22Rv1 (cell line): ENCODE results near the gene GOPC.
"Not testable (repeated sequence)": the region's sequence is repeated elsewhere in the genome, so short reads cannot be mapped to it uniquely, and the experiment has no call there.

ENCODE experiments used
- H3K27ac ChIP-seq: fragments of 450-650 bp; 2 replicates; pipeline ENCODE4 v1.5.1; 2017
- ZFX ChIP-seq: fragments of 450-650 bp; IDR thresholded peaks from 2 replicates; pipeline ENCODE4 v1.6.1; 2017; ENCODE audit warnings: antibody characterized with exemption, borderline replicate concordance
- TF ChIP-seq, protein P1 (sequence below): fragments of 450-650 bp; IDR thresholded peaks from 2 replicates; pipeline ENCODE4 v1.5.1; 2017; ENCODE audit warnings: mild to moderate bottlenecking

The GOPC gene

GRCh38 chr6:117521791-117522502 is 80.4 kb downstream of the GOPC start:
- no peak overlapping the region for H3K27ac ChIP-seq
- TF ChIP-seq, protein P1, sequence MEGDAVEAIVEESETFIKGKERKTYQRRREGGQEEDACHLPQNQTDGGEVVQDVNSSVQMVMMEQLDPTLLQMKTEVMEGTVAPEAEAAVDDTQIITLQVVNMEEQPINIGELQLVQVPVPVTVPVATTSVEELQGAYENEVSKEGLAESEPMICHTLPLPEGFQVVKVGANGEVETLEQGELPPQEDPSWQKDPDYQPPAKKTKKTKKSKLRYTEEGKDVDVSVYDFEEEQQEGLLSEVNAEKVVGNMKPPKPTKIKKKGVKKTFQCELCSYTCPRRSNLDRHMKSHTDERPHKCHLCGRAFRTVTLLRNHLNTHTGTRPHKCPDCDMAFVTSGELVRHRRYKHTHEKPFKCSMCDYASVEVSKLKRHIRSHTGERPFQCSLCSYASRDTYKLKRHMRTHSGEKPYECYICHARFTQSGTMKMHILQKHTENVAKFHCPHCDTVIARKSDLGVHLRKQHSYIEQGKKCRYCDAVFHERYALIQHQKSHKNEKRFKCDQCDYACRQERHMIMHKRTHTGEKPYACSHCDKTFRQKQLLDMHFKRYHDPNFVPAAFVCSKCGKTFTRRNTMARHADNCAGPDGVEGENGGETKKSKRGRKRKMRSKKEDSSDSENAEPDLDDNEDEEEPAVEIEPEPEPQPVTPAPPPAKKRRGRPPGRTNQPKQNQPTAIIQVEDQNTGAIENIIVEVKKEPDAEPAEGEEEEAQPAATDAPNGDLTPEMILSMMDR, result no peak
- TF ChIP-seq ZFX, result no peak

DNA sequence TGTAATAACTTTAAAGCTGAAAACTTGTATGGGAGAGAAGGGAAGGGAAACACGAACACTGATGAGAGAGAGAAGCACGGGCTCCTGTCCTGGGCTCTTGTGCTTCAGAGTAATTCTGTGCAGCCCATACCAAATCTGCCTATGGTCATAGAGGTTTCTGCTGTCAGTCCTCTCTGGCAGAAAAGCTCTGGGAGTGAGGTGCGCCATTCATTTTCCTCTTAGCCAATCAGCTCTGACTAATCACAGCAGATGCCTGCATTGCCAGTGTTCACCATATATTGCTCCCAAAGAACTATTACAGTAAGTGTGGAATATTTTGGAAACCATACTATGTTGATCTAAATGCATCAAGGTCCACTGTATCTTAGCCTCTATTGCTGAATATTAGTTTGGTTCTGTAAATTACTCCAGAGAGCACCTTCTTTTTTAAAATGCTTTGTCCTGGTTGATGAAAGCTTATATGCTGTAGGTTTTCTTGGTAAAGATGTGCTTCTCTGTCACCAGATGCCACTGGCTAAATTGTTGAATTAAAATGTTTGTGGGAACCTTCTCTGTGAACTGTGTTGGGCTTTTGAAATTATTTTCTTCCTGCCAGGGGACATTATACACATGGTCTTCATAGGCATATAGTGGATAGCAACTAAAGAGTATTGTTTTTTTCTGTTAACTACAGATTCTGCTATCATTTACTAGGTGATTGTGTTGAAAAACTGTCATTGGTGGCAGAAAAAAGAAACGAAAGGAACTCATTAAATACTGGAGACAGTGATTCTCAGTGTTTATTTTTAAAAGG is 81.5 kb downstream of the GOPC start:
- TF ChIP-seq ZFX, result no peak
- TF ChIP-seq, protein P1, result no peak
- H3K27ac ChIP-seq, result no peak overlapping the region

DNA sequence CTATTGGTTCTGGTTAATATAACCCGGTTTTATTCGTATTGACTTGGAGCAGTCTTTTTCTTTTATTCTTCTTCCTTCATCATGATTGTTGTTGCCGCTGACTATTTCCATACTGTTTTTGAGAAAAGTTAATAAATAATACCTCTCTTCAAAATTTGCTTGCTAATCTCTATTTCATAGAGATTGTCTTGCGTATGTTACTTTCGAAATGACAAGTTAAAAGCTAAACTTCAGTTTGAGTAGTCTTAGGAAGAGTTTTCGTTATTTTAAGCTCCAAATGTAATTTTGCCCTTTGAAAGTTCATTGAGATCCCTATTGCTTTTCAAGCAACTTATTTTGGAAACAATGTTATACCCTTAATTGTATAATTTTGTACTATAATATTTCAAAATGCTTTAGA is 83.4 kb downstream of the GOPC start:
- no peak overlapping the region for H3K27ac ChIP-seq
- TF ChIP-seq ZFX, result no peak

- not testable (repeated sequence) for H3K27ac ChIP-seq
These were observed 84.3 kb downstream of the GOPC start for GRCh38 chr6:117517995-117518394.

DNA sequence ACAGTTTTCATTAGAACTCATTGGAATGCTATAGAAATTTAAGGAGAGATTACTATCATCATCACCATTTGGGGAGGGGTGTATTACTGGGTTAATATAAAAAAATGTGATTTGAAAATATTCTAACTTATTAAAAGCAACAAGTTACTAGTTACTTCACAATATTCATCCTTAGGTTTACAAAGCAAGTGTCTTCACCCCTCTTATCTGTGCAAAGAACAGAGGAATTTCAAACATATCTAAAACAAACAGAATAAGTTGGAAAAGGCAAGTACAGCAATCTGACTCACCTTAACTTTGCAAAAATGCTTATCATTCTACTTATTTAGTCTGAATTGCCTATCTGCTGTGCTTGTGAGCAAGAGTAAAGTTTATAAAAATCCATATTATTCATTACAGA is 87.0 kb downstream of the GOPC start:
- H3K27ac ChIP-seq, result no peak overlapping the region
- TF ChIP-seq, protein P1, result no peak
- TF ChIP-seq ZFX, result no peak

GRCh38 chr6:117514655-117515054 is 87.7 kb downstream of the GOPC start:
- TF ChIP-seq, protein P1, result no peak
- TF ChIP-seq ZFX, result no peak
- no peak overlapping the region for H3K27ac ChIP-seq

DNA sequence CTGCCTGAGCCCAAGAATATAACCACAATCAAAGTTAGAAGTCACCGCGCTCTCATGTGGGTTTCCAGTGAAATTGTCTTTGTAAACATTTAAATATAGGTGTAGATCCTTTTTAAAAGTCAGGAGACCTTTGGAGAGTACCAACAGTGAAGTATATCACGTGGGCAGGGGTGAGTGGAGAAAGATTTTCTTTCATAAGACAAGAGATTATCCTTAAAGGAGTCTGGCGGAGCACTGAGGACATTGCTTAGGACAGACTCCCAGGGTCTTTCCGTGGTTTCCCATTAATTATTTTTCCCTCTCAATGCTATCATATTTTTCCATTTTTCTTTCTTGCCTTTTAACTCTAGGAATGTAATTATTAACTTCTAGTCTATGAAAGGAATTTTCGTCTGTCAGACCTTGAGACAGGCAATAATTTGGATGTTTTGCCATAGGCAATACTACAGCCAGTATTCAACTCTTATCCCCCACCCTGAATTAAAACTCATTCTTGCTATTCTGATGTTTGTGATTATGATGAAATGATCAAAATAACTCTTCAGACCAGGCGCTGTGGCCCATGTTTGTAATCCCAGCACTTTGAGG is 88.4 kb downstream of the GOPC start:
- TF ChIP-seq, protein P1, result no peak
- no peak for TF ChIP-seq ZFX
- no peak overlapping the region for H3K27ac ChIP-seq

GRCh38 chr6:117512987-117513573 is 89.2 kb downstream of the GOPC start:
- no peak overlapping the region for H3K27ac ChIP-seq

More at GRCh38 chr6:117512987-117513573, 89.2 kb downstream of the GOPC start:
- TF ChIP-seq, protein P1, result no peak
- TF ChIP-seq ZFX, result no peak
